ENCODE measurements around the gene FOXP1.

Gene FOXP1

GRCh38 chr3:71290301-71290700 is 293.2 kb downstream of the FOXP1 start:
- no peak for DNase-seq

GRCh38 chr3:71288269-71288930 is 295.1 kb downstream of the FOXP1 start:
- no peak for DNase-seq

GRCh38 chr3:71285086-71285485 is 298.4 kb downstream of the FOXP1 start:
- DNase-seq: peak; percentile 35

GRCh38 chr3:71282976-71283375 is 300.6 kb downstream of the FOXP1 start:
- no peak for DNase-seq

GRCh38 chr3:71281280-71281679 is 302.2 kb downstream of the FOXP1 start:
- DNase-seq: no peak

- DNase-seq: no peak
Measured at GRCh38 chr3:71277341-71277740, 306.2 kb downstream of the FOXP1 start.

GRCh38 chr3:71276531-71276930 is 307.0 kb downstream of the FOXP1 start:
- no peak for DNase-seq

GRCh38 chr3:71273453-71273852 is 310.1 kb downstream of the FOXP1 start:
- DNase-seq: no peak

- DNase-seq: peak; percentile 66
Measured at GRCh38 chr3:71271596-71271995, 311.9 kb downstream of the FOXP1 start.

GRCh38 chr3:71269906-71270305 is 313.6 kb downstream of the FOXP1 start:
- DNase-seq: no peak

GRCh38 chr3:71268462-71268999 is 315.0 kb downstream of the FOXP1 start:
- DNase-seq: no peak

GRCh38 chr3:71266875-71267274 is 316.7 kb downstream of the FOXP1 start:
- no peak for DNase-seq

GRCh38 chr3:71265365-71265915 is 318.1 kb downstream of the FOXP1 start:
- DNase-seq: no peak

- DNase-seq: no peak
Measured at GRCh38 chr3:71264840-71265239, 318.7 kb downstream of the FOXP1 start.

GRCh38 chr3:71262364-71263265 is 320.9 kb downstream of the FOXP1 start:
- no peak for DNase-seq

GRCh38 chr3:71260782-71261181 is 322.7 kb downstream of the FOXP1 start:
- DNase-seq: no peak

- DNase-seq: no peak
Measured at GRCh38 chr3:71258526-71258925, 325.0 kb downstream of the FOXP1 start.

- peak; percentile 92 for DNase-seq
Measured at GRCh38 chr3:71258116-71258515, 325.4 kb downstream of the FOXP1 start.

GRCh38 chr3:71255498-71255897 is 328.0 kb downstream of the FOXP1 start:
- no peak for DNase-seq

- DNase-seq: peak; percentile 77
Measured at GRCh38 chr3:71254281-71255057, 329.1 kb downstream of the FOXP1 start.

GRCh38 chr3:71253169-71253568 is 330.4 kb downstream of the FOXP1 start:
- DNase-seq: no peak

- DNase-seq: no peak
Measured at GRCh38 chr3:71252466-71252865, 331.1 kb downstream of the FOXP1 start.
